Measurements from ENCODE around the gene RPL13. TPM values are rescaled to one million over a fixed set of nuclear protein-coding genes. Genes with fewer than 3 reads are reported as not detected.
A peak's percentile ranks its signal among the peaks of the same experiment; 100 is the strongest.

Gene RPL13
- total and polyA plus RNA-seq, 2 of the 13 experiments (the other 11 are each of a cell fraction or from before 2014, with no cell fraction given), result 2,988 to 4,411 TPM

- TF ChIP-seq PATZ1 (CRISPR knock-in tag; IDR thresholded peaks at IDR 0.05) (peak; percentile 77), KDM4B (CRISPR knock-in tag; IDR thresholded peaks at IDR 0.05) (peak; percentile 20; the same call in 1 of the 2 replicates), ZNF282 (IDR thresholded peaks at IDR 0.05; ENCODE audit: partially characterized antibody) (no peak), ZFY (CRISPR knock-in tag; IDR thresholded peaks at IDR 0.05) (peak; percentile 69), HNF1A (IDR thresholded peaks at IDR 0.05; ENCODE audit: low read depth) (no peak), HNF1A (CRISPR knock-in tag; IDR thresholded peaks at IDR 0.05; ENCODE audit: borderline replicate concordance) (peak; percentile 47; the same call in 1 of the 2 replicates), ZFX (CRISPR knock-in tag; IDR thresholded peaks at IDR 0.05; ENCODE audit: low read depth) (peak; percentile 88), FOXO4 (CRISPR knock-in tag; conservative IDR thresholded peaks at IDR 0.05) (0 out of 2 replicates have a peak, but pooled peaks have one; percentile 33), HMG20B (CRISPR knock-in tag; conservative IDR thresholded peaks at IDR 0.05) (0 out of 2 replicates have a peak, but pooled peaks have one; percentile 11), ZNF446 (CRISPR knock-in tag; IDR thresholded peaks at IDR 0.05) (0 out of 2 replicates have a peak, but pooled peaks have one; percentile 17), XRCC5 (optimal IDR thresholded peaks at IDR 0.05; ENCODE audit: low read length) (no peak), ZNF44 (CRISPR knock-in tag; IDR thresholded peaks at IDR 0.05) (no peak), YEATS2 (CRISPR knock-in tag; IDR thresholded peaks at IDR 0.05; ENCODE audit: borderline replicate concordance) (0 out of 2 replicates have a peak, but pooled peaks have one; percentile 3), SAP130 (CRISPR knock-in tag; IDR thresholded peaks at IDR 0.05; ENCODE audit: low read depth) (no peak), CERS6 (CRISPR knock-in tag; IDR thresholded peaks at IDR 0.05) (no peak), MED8 (CRISPR knock-in tag; IDR thresholded peaks at IDR 0.05; ENCODE audit: insufficient replicate concordance) (peak; percentile 8)
Observed at GRCh38 chr16:89565506-89566372, 5.3 kb downstream of the RPL13 start (continued).
